ENCODE data around the gene TMEM238.
A peak's percentile ranks its signal among the peaks of the same experiment; 100 is the strongest.
"Not testable (repeated sequence)": the region's sequence is repeated elsewhere in the genome, so short reads cannot be mapped to it uniquely, and the experiment has no call there.

Gene TMEM238

DNA sequence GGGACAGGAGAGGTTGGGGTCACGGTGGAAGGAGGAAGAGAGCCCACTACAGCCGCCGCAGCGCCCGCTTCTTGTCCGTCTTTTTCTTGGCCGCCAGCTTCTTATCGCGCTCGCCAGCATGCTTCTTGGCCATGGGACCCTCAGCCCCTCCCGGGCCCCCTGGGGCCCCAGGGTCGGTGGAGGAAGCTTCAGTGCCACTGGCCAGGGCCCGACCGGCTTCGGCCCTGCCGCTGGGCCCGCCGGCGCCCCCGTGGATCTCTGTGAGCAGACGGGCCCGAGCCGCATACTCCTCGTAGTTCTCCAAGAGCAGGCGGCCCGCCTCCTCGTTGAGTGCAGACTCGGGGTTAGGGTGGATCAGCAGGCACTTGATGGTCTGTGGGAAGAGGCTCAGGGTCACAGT, 17.3 kb upstream of the TMEM238 start:
- not testable (repeated sequence) for DNase-seq (ENCODE audit: low read depth in 3 of 3, low spot score in 1 of 3)

DNA sequence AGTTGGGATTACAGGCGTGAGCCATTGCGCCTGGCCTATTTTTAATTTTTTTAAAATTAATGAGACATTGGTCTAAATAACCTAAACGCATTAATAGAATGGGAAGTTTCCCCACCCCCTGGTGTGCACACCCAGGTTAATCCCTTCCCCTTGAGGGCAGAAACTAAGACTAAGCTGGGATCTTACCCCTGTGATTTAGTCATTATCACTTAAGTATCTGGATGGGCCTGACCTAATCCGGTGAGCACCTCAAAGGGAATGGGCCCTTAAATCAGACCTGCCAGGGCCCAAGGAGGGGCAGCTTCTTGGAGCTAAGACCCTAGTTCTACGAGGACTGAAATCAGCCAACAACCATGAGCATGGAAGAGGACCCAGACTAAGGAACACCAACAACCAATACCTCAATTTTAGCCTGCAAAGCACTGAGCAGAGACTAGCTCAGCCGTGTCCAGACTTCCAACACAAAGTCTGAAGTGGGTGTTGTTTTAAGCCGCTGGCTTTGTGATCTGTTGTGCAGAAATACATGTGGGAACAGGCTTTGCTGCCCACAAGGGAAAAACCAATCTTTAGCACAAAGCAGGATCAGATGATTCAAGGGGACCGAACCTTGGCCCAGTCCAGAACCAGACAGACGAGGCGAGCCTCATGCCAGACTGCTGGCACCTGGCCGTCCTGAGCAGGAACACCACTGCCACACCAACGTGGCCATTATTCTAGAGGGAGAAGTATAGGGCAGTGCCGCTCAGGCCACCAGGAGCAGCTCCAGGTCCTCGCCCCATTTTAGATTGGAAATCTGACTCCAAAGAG, 16.4 kb upstream of the TMEM238 start:
- DNase-seq (ENCODE audit: low read depth in 3 of 3, low spot score in 1 of 3): no peak

DNA sequence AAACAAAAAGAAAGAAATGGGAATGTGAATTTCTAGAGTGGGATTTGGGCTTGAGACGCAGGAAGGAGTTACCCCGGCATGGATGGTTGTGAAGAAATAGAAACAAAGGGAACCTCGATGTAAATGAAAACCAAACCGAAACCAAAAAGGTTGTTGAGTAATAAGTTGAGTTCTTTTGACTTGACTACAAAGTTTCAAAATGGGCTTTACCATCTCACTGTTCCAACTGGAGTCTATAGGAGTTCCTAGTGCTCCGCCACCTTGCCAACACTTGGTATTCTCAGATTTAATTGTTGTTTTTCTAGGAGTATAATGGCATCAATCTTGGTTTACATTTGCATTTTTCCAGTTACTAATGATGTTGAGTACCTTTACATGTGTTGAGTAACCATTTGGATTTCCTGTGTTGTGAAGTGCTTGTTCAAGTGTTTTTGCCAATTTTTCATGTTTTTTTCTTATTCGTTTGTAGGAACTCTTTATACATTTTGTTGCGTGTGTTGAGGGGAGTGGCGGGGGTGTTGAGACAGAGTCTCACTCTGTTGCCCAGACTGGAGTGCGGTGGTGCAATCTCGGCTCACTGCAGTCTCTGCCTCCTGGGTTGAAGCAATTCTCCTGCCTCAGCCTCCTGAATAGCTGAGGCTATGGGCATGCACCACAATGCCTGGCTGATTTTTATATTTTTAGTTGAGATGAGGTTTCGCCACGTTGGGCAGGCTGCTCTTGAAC, 14.3 kb upstream of the TMEM238 start:
- DNase-seq (ENCODE audit: low read depth in 3 of 3, low spot score in 1 of 3): no peak

GRCh38 chr19:55392820-55393761, 9.0 kb upstream of the TMEM238 start:
- DNase-seq (ENCODE audit: low read depth in 3 of 3, low spot score in 1 of 3): no peak

DNA sequence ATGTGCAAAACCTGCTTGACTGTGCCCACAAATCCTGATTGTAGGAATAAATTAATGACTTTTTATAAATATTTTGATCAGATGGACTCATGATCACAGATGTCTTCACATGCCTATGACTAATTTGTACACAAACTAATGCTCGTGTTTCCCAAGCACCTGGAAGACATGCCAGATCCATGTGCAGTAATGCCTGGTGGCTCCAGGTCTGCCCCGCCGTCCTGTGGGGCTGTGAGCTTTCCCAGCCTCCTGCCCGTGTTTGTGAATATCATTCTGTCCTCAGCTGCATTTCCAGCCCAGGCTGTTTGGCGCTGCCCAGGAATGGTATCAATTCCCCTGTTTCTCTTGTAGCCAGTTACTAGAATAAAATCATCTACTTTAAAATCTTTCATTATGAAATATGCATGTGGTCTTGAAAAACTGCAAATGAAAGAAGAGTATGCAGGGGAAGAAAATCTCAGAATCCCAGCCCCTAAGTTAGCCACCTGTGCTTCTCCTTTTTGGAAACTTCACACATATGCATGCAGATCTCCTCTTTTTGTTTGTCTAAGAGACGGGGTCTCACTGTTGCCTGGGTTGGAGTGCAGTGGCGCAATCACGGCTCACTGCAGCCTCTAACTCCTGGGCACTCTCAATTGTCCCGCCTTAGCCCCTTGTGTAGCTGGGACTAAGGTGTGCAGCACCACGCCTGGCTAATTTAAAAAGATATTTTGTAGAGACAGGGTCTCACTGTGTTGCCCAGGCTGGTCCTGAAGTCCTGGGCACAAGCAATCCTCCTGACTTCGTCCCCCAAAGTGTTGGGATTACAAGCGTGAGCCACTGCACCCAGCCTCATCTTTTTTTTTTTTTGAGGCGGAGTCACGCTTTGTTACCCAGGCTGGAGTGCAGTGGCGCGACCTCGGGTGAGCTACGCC, 7.9 kb upstream of the TMEM238 start:
- DNase-seq (ENCODE audit: low read depth in 3 of 3, low spot score in 1 of 3): no peak

- DNase-seq (ENCODE audit: low read depth in 3 of 3, low spot score in 1 of 3): no peak
These were observed 7.1 kb upstream of the TMEM238 start for GRCh38 chr19:55391191-55391670.

DNA sequence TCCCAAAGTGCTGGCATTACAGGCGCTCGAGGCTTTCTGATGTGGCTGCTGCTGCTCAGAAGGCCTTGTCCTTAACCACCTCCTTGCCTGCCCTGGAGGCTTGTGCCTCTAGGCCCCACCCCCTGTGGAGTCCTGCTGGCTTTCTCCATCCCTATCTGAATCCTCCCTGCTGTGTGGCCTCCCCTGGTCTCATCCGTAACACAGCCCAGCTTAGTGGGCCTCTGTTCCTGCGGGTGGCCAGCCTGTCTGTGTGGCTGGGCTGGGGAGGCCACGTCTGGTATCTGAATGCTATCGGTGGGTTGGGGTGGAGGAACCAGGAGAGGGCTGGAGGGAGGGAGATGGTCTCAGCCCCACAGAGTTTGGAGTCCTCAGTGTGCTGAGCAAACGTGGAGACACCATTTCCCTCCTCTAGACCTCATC, 6.4 kb upstream of the TMEM238 start:
- DNase-seq (ENCODE audit: low read depth in 3 of 3, low spot score in 1 of 3): no peak

GRCh38 chr19:55389386-55390317, 5.6 kb upstream of the TMEM238 start:
- no peak for DNase-seq (ENCODE audit: low read depth in 3 of 3, low spot score in 1 of 3)

GRCh38 chr19:55387736-55388497, 3.8 kb upstream of the TMEM238 start:
- no peak for DNase-seq (ENCODE audit: low read depth in 3 of 3, low spot score in 1 of 3)

- DNase-seq (ENCODE audit: low read depth in 3 of 3, low spot score in 1 of 3): no peak
These were observed 2.4 kb upstream of the TMEM238 start for GRCh38 chr19:55386493-55386971.

DNA sequence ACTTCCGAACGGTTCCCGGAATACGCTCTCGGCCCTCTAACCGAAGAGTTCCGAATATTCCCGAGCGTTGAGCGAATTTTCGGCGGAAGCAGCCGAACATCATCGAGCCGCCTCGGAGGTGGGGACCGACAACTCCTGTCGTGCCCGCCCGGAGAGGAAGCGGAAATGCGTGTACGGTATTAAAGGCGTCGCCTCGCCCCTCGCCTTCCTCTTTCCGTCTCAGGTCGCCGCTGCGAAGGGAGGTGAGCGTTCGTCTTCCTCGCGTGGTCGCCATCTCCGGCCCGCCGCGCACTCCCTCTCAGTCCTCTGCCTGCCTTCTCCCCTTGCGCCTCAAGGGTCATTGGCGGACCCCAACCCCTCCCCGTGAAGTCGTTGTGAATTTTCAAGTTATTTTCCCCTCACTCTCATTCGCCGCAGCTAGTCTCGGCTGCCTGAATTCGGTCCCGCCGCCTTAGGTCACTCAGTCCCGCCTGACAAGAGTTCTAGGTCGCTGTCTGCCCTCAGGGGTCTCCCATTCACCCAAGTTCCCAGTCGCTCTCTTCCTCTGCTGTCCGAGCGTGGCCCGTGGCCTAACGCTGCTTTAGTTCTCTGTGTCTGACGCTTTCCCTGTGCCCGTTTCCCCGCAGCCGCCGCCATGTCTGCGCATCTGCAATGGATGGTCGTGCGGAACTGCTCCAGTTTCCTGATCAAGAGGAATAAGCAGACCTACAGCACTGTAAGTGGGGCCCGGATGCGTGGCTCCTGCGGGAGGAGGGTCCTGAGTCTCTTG, 1.8 kb upstream of the TMEM238 start, which contains the start of gene RPL28:
Gene RPL28 (plus strand): TSS at position 209 of the 769 bp plus-strand sequence. CDS start 426 bp downstream, at position 635.
- DNase-seq (ENCODE audit: low read depth in 3 of 3, low spot score in 1 of 3): peak; percentile 95 to 97 (median 95)

DNA sequence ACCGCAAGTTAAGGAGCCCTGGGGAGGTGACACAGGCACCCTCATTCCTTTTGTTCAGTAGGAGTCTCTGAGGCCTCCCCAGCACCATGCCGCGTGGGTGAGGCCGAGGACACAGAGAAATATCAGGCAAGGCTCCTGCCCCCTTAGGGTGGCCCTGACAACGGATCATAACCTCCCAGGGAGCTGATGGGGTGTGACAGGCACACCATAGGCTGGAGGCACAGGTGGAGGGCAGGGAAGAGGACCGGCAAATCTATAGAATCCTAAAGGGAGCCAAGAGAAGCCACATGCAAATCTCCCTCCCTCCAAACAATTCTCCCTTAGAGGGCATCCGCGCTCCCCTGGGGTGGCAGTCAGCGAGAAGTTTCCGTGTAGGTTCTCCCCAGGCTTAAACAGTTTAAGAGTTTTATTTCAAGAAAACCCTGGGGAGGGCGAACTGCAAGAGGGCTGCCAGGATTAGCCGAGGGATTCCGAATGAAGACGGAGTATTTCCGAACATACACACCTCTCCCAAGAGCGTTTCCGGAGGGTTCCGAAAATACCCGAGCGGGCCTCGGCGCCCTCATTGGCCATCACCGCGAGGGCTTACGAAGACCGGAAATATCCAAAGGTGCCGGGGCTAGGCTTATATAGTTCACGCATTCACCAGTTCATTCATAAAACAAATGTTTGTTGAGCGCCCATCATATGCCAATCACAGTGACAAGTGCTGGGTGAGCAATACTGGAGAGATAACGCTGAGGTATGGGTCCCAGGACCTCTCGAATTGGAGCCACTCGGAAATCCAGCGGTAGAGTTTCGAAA, 1.0 kb upstream of the TMEM238 start:
- DNase-seq (ENCODE audit: low read depth in 3 of 3, low spot score in 1 of 3): peak; percentile 83 to 96 (median 89)

GRCh38 chr19:55383279-55384130, 587 bp downstream of the TMEM238 start:
- DNase-seq (ENCODE audit: low read depth in 3 of 3, low spot score in 1 of 3): peak in 1 of 3 donors; percentile 30

DNA sequence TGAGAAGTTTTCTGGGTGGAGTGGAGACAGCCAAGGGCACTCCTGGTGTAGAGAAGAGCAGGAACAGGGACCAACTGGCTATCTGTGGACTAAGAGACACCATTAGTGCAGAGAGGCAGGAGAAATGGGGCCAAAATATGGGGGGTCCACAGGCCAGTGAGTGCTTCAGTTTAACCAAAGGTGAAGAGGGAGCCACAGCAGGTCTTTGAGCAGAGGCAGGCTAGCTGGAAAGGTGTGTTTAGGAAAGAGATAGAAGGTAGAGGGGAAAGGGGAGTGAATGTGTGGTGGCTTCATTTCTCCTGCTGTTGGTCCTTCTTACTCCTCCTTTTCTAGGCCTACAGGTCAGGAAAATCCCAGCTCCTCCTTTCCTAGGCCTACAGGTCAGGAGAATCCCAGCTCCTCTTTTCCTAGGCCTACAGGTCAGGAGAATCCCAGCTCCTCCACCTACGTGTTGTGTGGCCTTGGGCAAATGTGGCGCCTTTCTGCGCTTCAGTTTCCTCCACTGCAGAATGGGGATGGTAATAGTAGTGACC, 1.5 kb downstream of the TMEM238 start:
- DNase-seq (ENCODE audit: low read depth in 3 of 3, low spot score in 1 of 3): no peak

GRCh38 chr19:55382013-55382412, 2.1 kb downstream of the TMEM238 start:
- no peak for DNase-seq (ENCODE audit: low read depth in 3 of 3, low spot score in 1 of 3)
